Frontal cortex (tissue), 1 donor: Measurements from ENCODE around the gene RHOJ. TPM values are rescaled to one million over a fixed set of nuclear protein-coding genes. Genes with fewer than 3 reads are reported as not detected.

ENCODE experiments used
- total RNA-seq: library from RNA; depleted of rRNA; stranded (reverse); fragments of >200 nt; gene quantifications from one replicate; pipeline ENCODE4 v1.2.3, GENCODE V29; 2014

Gene RHOJ
- total RNA-seq, 1 donor from 2014 or later: 4.5 TPM

Other genes with a start within 250 kb of the RHOJ start
- gene KCNH5, start 159.0 kb upstream of the RHOJ start, total RNA-seq: 24.5 TPM
- not detected for gene GPHB5, start 114.5 kb downstream of the RHOJ start, total RNA-seq